Neural cell (in vitro differentiated cells): ENCODE data around the gene RUVBL1.

Experiments
- CTCF ChIP-seq: fragments of 450-650 bp; IDR thresholded peaks from 2 replicates; pipeline ENCODE4 v1.5.1; 2014; ENCODE audit warnings: antibody characterized with exemption, mild to moderate bottlenecking, moderate library complexity; ENCODE audit not compliant: poor library complexity, severe bottlenecking
- EP300 ChIP-seq: fragments of 450-650 bp; conservative IDR thresholded peaks from 2 replicates; pipeline ENCODE4 v1.6.1; 2014; ENCODE audit warnings: antibody characterized with exemption, mild to moderate bottlenecking, moderate library complexity; ENCODE audit not compliant: poor library complexity, severe bottlenecking
- EZH2 ChIP-seq: fragments of 200-600, 300-800 bp; shearing (Covaris generic), sonication (generic); IDR thresholded peaks from 2 replicates; pipeline ENCODE4 v1.6.1; 2014; ENCODE audit warnings: antibody characterized with exemption, low read length, borderline replicate concordance, mild to moderate bottlenecking; ENCODE audit not compliant: insufficient read depth, poor library complexity, severe bottlenecking
- MXI1 ChIP-seq: fragments of 450-650 bp; conservative IDR thresholded peaks from 2 replicates; pipeline ENCODE4 v1.6.1; 2014; ENCODE audit warnings: antibody characterized with exemption, mild to moderate bottlenecking; ENCODE audit not compliant: poor library complexity, severe bottlenecking
- POLR2AphosphoS5 ChIP-seq: IDR thresholded peaks from 2 replicates; pipeline ENCODE4 v1.6.1; 2012
- REST ChIP-seq: IDR thresholded peaks from 2 replicates; pipeline ENCODE4 v1.6.1; 2012; ENCODE audit warnings: borderline replicate concordance
- SMC3 ChIP-seq: fragments of 450-650 bp; conservative IDR thresholded peaks from 2 replicates; pipeline ENCODE4 v1.6.1; 2014; ENCODE audit warnings: antibody characterized with exemption, mild to moderate bottlenecking, moderate library complexity; ENCODE audit not compliant: poor library complexity
- TAF1 ChIP-seq: IDR thresholded peaks from 2 replicates; pipeline ENCODE4 v1.6.1; 2012; ENCODE audit warnings: low read depth

- TF ChIP-seq CTCF: no peak
- no peak for TF ChIP-seq EZH2
- TF ChIP-seq REST: no peak
- TF ChIP-seq EP300: no peak
- no peak for TF ChIP-seq POLR2AphosphoS5
- TF ChIP-seq SMC3: no peak
- TF ChIP-seq TAF1: no peak
- TF ChIP-seq MXI1: no peak
Measured at GRCh38 chr3:128054367-128054766, 69.2 kb downstream of the RUVBL1 start.
